GM21576 (cell line): ENCODE measurements around the gene SCRN2.

Experiments used
- ATAC-seq: cut with Tn5 transposase; IDR thresholded peaks from one replicate; pipeline ENCODE4 v1.9.1; 2021; ENCODE audit warnings: mild to moderate bottlenecking, moderate library complexity; ENCODE audit not compliant: unreplicated experiment

The SCRN2 gene

GRCh38 chr17:47840742-47841487 lies at the start of gene SCRN2:
TSS of gene SCRN2 (minus strand) at chr17:47841273. CDS start at chr17:47840843, 430 bp downstream.
- no peak for ATAC-seq

DNA sequence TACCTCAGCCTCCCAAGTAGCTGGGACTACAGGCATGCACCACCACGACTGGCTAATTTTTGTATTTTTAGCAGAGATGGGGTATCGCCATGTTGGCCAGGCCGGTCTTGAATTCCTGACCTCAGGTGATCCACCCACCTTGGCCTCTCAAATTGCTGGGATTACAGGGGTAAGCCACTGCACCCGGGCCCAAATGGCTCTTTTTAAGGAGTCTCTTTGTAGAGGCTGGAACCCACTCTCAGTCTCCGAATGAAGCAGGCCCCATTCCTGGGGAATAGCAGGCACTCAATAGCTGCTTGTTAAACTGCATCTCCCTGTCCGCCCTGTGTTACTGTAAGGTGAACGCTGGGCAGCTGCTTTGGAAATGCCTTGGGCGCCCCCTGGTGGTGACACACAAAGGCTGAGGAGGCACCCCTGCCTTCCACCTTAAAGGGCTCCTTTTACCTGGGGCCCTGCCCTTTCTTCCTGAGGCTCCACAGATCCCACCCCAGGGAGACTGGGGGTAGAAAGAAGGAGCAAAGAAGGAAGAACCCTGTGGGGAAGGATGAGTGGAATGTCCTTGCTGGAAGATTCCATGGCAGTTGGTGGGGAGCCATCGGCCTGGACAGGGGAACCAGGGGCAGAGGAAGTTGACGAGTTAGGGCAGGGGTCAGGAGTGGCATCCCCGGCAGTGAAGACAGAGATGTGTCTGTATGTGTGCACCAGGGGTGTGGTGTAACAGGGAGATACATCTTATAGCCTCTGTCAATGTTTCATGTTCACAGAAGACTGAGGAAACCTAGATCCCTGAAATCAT lies 48.9 kb upstream of the SCRN2 start:
- ATAC-seq: no peak

DNA sequence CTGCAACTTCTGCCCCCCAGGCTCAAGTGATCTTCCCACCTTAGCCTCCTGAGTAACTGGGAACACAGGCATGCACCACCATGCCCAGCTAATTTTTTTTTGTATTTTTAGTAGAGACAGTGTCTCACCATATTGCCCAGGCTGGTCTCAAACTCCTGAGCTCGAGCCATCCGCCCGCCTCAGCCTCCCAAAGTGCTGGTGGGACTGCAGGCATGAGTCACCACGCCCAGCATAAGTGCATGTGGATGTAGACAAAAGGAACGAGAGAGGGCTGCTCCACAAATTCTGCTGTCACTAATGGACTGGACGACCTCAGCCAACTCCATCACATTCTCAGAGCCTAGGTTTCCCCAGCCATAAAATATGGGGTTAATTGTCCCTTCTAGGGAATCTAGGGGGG lies 47.2 kb upstream of the SCRN2 start:
- no peak for ATAC-seq

- no peak for ATAC-seq
These were observed 44.0 kb upstream of the SCRN2 start for GRCh38 chr17:47884905-47885730.

- no peak for ATAC-seq
These were observed 43.3 kb upstream of the SCRN2 start for GRCh38 chr17:47884427-47884740.

DNA sequence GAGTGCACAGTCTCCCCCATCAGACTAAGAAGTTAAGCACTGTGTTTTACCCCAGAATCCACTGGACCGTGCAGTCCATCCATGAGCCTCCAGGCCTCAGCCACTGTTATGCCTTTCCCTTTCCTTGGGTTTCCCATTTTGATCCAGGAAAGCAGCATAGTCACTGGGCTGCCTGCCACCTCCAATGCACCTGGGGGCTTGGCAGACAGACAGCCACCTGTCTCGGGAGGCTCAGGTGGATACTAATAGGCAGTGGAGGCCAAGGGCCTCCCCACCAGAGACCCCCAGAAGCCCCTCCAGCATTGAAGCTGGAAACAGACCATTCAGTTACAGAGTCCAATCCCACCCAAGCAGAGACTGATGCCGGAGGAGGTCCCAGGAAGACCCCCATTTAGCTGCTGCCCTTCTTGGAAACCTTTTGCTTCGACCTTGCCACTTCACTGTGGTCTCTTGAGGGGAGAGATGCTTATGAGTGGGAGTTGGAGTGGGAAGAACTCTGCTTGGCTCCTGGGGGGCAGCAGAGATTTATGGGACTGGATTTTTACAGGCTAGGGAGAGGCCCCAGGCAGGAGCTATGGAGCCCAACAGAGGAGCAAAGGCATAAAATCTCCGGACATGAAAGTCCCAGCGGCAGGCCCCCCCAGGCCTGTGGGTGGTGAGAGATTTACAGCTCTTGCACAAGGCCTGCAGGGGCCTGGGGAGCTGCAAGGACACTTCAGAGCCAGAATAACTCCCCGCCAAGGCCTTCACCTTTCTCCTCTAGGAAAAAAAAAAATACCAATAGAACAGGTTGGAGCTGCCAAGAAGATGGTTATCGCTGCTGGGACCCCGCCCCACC lies 42.7 kb upstream of the SCRN2 start:
- ATAC-seq: no peak

- ATAC-seq: no peak
These were observed 41.9 kb upstream of the SCRN2 start for GRCh38 chr17:47882695-47883588.

DNA sequence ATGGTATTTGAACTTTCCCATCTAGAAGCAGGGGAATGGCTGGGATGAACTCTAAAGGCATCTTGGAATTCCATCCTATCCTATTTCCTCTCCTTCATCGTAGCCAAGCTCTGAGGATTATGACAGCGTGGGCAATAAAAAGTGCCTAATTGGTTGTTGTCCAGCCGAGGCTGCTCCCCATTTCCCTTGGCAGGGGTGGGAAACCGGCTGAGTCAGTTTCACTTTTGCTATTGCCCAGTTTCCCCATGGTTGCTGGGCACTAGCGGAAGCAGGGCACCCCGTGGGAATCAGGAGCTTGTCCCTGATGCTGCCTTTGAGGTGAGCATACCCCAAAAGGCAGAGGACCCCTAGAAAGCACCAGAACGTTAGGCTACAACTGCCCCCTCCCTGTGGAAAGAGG lies 41.2 kb upstream of the SCRN2 start:
- no peak for ATAC-seq

GRCh38 chr17:47879776-47880454 lies 38.8 kb upstream of the SCRN2 start:
- ATAC-seq: no peak

- no peak for ATAC-seq
These were observed 38.0 kb upstream of the SCRN2 start for GRCh38 chr17:47879028-47879585.

GRCh38 chr17:47878203-47879027 lies 37.3 kb upstream of the SCRN2 start:
- no peak for ATAC-seq

- ATAC-seq: no peak
These were observed 36.4 kb upstream of the SCRN2 start for GRCh38 chr17:47877368-47878034.

- no peak for ATAC-seq
These were observed 34.2 kb upstream of the SCRN2 start for GRCh38 chr17:47875011-47875985.

- ATAC-seq: no peak
These were observed 32.4 kb upstream of the SCRN2 start for GRCh38 chr17:47873200-47874090.

DNA sequence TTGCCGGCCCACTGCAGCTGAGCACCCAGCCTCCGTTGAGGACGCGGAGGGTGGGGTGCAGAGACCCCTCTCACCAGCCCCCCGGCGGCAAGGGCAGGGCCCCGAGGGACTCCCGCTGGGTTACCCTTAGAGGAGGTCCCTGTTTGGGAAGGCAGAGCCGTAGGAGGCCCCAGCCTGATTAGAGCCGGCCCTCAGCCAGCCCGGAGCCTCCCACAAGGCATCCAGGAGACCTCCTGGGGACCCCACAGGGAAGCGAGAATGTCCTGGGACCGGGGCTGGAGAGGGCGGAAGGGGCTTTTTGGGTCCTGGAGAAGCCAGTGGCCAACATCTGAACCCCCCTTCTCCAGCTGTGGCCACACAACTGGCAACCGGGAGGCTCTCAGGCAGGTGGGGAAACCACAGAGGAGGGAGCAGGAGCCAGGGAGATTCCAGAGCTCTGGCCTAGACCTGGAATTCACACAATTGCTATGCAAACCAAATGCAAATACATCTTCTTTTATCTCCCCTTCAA lies 31.6 kb upstream of the SCRN2 start:
- no peak for ATAC-seq
